GM19452 (cell line): Measurements from ENCODE around the gene PAK5.

Experiments
- ATAC-seq: cut with Tn5 transposase; IDR thresholded peaks from one replicate; pipeline ENCODE4 v1.9.1; 2021; ENCODE audit not compliant: unreplicated experiment

PAK5 gene

GRCh38 chr20:9501473-9501872 is 337.4 kb downstream of the PAK5 start:
- ATAC-seq: no peak

- ATAC-seq: peak; percentile 65
These were observed 338.8 kb downstream of the PAK5 start for GRCh38 chr20:9500121-9500520.

GRCh38 chr20:9499126-9499899 is 339.6 kb downstream of the PAK5 start:
- no peak for ATAC-seq

GRCh38 chr20:9498322-9498721 is 340.6 kb downstream of the PAK5 start:
- ATAC-seq: no peak

- no peak for ATAC-seq
These were observed 342.7 kb downstream of the PAK5 start for GRCh38 chr20:9496155-9496554.

GRCh38 chr20:9495701-9496100 is 343.2 kb downstream of the PAK5 start:
- no peak for ATAC-seq

GRCh38 chr20:9493803-9494202 is 345.1 kb downstream of the PAK5 start:
- no peak for ATAC-seq

GRCh38 chr20:9492067-9492466 is 346.8 kb downstream of the PAK5 start:
- ATAC-seq: no peak

- no peak for ATAC-seq
These were observed 347.6 kb downstream of the PAK5 start for GRCh38 chr20:9491324-9491723.

GRCh38 chr20:9490631-9491030 is 348.2 kb downstream of the PAK5 start:
- no peak for ATAC-seq

GRCh38 chr20:9490161-9490560 is 348.7 kb downstream of the PAK5 start:
- no peak for ATAC-seq

GRCh38 chr20:9488063-9488462 is 350.8 kb downstream of the PAK5 start:
- no peak for ATAC-seq
